GM12891 (cell line): Measurements from ENCODE around the gene TNFRSF11A.

Experiments used
- POLR2A ChIP-seq: IDR thresholded peaks from 2 replicates; pipeline ENCODE4 v1.6.1; 2011; ENCODE audit warnings: low read depth, low read length, control low read depth
- POLR2AphosphoS5 ChIP-seq: IDR thresholded peaks from 2 replicates; pipeline ENCODE4 v1.6.1; 2011; ENCODE audit warnings: low read depth, low read length, control low read depth
- SPI1 ChIP-seq: IDR thresholded peaks from 2 replicates; pipeline ENCODE4 v1.6.1; 2011; ENCODE audit warnings: low read depth, low read length, control low read depth

GRCh38 chr18:62438866-62439265, 113.8 kb downstream of the TNFRSF11A start:
- no peak for TF ChIP-seq POLR2A
- TF ChIP-seq POLR2AphosphoS5: no peak
- no peak for TF ChIP-seq SPI1
